KMS-11 (cell line): ENCODE measurements around the gene PTGR2.
"Not testable (repeated sequence)": the region's sequence is repeated elsewhere in the genome, so short reads cannot be mapped to it uniquely, and the experiment has no call there.

Experiments used
- H2AFZ ChIP-seq: fragments of 200-600 bp; sonication (generic); 2 replicates; pipeline ENCODE4 v1.6.1; 2016; ENCODE audit warnings: antibody characterized with exemption, mixed run types, low read depth
- H3K27ac ChIP-seq: fragments of 200-600 bp; sonication (generic); 2 replicates; pipeline ENCODE4 v1.6.1; 2016; ENCODE audit warnings: mild to moderate bottlenecking, mixed run types
- H3K27me3 ChIP-seq: fragments of 200-600 bp; sonication (generic); 2 replicates; pipeline ENCODE4 v1.6.1; 2017; ENCODE audit warnings: mild to moderate bottlenecking, low read depth, mixed run types, moderate library complexity; ENCODE audit not compliant: insufficient read depth
- H3K36me3 ChIP-seq: fragments of 200-600 bp; sonication (generic); 2 replicates; pipeline ENCODE4 v1.6.1; 2017; ENCODE audit warnings: mild to moderate bottlenecking, mixed run types; ENCODE audit not compliant: insufficient read depth
- H3K4me1 ChIP-seq: fragments of 200-600 bp; sonication (generic); 2 replicates; pipeline ENCODE4 v1.6.1; 2016; ENCODE audit warnings: mild to moderate bottlenecking, low read depth, mixed run types; ENCODE audit not compliant: poor library complexity, severe bottlenecking
- H3K4me2 ChIP-seq: fragments of 200-600 bp; sonication (generic); 2 replicates; pipeline ENCODE4 v1.7.0; 2016; ENCODE audit warnings: mild to moderate bottlenecking, mixed run types
- H3K4me3 ChIP-seq: fragments of 200-600 bp; sonication (generic); IDR thresholded peaks from 2 replicates; pipeline ENCODE4 v1.6.1; 2017; ENCODE audit warnings: low read depth, low read length, mixed read lengths; ENCODE audit not compliant: insufficient read depth
- H3K79me2 ChIP-seq: fragments of 200-600 bp; sonication (generic); 2 replicates; pipeline ENCODE4 v1.6.1; 2016; ENCODE audit warnings: low read depth, mixed run types; ENCODE audit not compliant: insufficient read depth
- H3K9ac ChIP-seq: fragments of 200-600 bp; sonication (generic); 2 replicates; pipeline ENCODE4 v1.6.1; 2016; ENCODE audit warnings: mild to moderate bottlenecking, mixed run types
- H4K20me1 ChIP-seq: fragments of 200-600 bp; sonication (generic); 2 replicates; pipeline ENCODE4 v1.6.1; 2016; ENCODE audit warnings: mild to moderate bottlenecking, mixed run types; ENCODE audit not compliant: insufficient read depth
- CTCF ChIP-seq: fragments of 200-600 bp; sonication (generic); conservative IDR thresholded peaks from 2 replicates; pipeline ENCODE4 v1.6.1; 2017; ENCODE audit warnings: low read depth, mild to moderate bottlenecking, antibody characterized with exemption, low read length, moderate library complexity, mixed read lengths

PTGR2 gene

DNA sequence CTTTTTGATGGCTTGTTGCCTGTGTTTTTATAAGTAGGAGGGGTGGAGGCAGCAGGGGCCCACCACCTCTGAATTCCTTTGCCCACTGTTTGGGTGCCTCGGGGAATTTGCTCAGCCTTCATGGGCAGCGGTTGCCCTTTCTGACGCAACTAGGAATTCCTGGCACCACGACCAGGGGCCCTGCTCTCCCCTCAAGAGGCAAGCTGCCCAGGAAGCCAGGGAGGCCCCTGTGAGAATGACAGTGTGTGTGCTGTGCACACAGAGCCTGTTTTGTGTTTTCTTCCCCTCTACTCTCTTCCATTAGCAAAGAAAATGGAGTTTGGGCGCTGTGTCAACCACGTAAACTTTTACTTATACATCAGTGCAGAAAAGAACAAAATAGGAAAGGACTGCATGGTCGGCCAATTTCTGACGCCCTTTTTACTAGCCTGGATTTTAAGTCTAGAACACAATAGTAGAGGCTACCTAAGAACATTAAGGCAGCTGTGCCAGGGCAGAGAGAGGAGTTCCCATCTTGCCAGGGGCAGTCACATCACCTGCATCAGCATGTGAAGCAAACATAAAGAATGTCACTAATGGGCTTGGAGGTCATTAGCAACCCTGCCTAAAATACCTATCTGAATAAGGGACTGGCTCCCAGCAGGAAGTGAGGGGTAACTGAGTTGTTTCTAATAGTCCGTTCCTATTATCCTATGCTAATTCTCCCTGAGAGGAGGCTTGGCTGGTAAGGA, 17.9 kb upstream of the PTGR2 start:
- TF ChIP-seq CTCF: no peak
- Histone ChIP-seq H4K20me1 (no peaks in the 10 kb centered on the region), H3K79me2 (no peaks in the 10 kb centered on the region), H3K4me2 (no peak overlapping the region), H3K36me3 (no peaks in the 10 kb centered on the region), H3K27ac (no peak overlapping the region), H2AFZ (no peak overlapping the region), H3K27me3 (no peaks in the 10 kb centered on the region), H3K4me1 (no peaks in the 10 kb centered on the region), H3K4me3 (no peak overlapping the region), H3K9ac (no peak overlapping the region)

GRCh38 chr14:73834261-73834625, 17.4 kb upstream of the PTGR2 start:
- Histone ChIP-seq H3K36me3 (no peaks in the 10 kb centered on the region), H3K79me2 (no peaks in the 10 kb centered on the region), H3K4me1 (no peaks in the 10 kb centered on the region), H3K27ac (no peak overlapping the region), H3K27me3 (no peaks in the 10 kb centered on the region), H2AFZ (no peak overlapping the region), H4K20me1 (no peaks in the 10 kb centered on the region), H3K9ac (no peak overlapping the region), H3K4me2 (no peak overlapping the region), H3K4me3 (no peak overlapping the region)
- TF ChIP-seq CTCF: no peak

DNA sequence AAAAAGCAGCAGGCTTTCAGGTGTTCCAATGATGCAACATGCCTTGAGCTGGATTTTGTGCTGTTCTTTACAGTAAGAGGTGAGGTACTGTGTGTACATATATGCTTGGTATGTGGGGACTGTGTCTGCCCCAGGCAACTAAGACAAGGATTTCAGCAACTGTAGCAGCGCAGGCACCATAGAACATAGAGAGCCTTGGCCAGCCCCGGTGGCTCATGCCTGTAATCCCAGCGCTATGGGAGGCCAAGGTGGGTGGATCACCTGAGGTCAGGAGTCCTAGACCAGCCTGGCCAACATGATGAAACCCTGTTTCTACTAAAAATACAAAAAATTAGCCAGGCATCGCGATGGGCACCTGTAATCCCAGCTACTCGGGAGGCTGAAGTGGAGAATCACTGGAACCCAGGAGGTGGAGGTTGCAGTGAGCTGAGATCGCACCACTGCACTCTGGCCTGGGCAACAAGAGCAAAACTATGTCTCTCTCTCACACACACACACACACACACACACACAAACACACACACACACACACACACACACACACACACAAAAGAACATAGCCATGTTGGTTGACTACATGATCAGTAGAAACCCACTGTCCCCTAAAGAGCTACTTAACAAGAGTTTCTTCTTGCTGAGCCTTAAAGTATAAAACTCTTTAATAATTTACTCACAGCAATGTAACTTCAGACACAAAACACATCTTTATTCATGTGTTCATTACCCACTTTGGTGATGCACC, 13.2 kb upstream of the PTGR2 start:
- H3K27me3 ChIP-seq, H2AFZ ChIP-seq, H3K36me3 ChIP-seq: not testable (repeated sequence)

DNA sequence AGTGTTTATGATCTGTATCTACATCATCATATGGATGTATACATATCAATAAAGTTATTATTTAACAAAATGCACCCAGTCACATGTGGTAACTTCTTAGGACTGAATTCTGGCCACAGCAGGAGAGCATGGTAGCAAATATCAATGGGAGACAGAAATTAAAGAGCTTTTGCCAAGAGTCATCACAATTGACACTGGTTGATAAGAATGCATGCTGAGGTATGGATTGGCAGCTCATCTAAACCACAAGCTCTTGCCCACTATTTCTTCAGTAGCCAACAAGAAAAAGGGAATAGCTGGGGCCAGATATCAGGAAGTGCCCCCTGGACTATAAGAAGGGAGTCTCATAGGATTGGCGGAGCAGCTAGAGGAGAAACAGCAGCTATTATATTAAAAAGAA, 9.4 kb upstream of the PTGR2 start:
- no peak overlapping the region for H3K9ac ChIP-seq
- no peak for TF ChIP-seq CTCF
- H3K79me2 ChIP-seq: no peaks in the 10 kb centered on the region
- H3K4me1 ChIP-seq: no peaks in the 10 kb centered on the region
- no peaks in the 10 kb centered on the region for H3K36me3 ChIP-seq
- no peak overlapping the region for H2AFZ ChIP-seq
- H4K20me1 ChIP-seq: no peaks in the 10 kb centered on the region
- H3K4me2 ChIP-seq: no peak overlapping the region
- H3K4me3 ChIP-seq: no peak overlapping the region
- no peak overlapping the region for H3K27ac ChIP-seq
- no peaks in the 10 kb centered on the region for H3K27me3 ChIP-seq

More for the DNA sequence above, 13.2 kb upstream of the PTGR2 start:
- not testable (repeated sequence) for H3K4me3 ChIP-seq, H3K27ac ChIP-seq, H3K79me2 ChIP-seq, H4K20me1 ChIP-seq, H3K9ac ChIP-seq, H3K4me2 ChIP-seq, H3K4me1 ChIP-seq

DNA sequence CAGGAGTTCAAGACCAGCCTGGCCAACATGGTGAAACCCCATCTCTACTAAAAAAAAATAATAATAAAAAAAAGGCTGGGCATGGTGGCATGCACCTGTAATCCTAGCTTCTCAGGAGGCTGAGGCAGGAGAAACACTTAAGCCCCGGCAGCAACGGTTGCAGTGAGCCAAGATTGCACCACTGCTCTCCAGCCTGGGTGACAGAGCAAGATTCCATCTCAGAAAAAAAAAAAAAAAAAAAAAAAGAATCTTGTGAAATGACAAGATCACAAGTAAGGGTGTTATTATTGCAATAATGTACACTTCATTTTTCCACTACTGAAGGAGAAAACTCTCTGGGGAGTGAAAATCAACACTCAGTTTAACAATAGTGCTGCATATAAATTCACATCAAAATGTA, 8.8 kb upstream of the PTGR2 start:
- H2AFZ ChIP-seq: no peak overlapping the region
- no peak overlapping the region for H3K9ac ChIP-seq
- no peaks in the 10 kb centered on the region for H3K36me3 ChIP-seq
- H3K27ac ChIP-seq: no peak overlapping the region
- no peak overlapping the region for H3K4me2 ChIP-seq
- no peaks in the 10 kb centered on the region for H3K27me3 ChIP-seq
- H4K20me1 ChIP-seq: no peaks in the 10 kb centered on the region
- no peak for TF ChIP-seq CTCF
- H3K4me3 ChIP-seq: no peak overlapping the region
- H3K4me1 ChIP-seq: no peaks in the 10 kb centered on the region
- H3K79me2 ChIP-seq: no peaks in the 10 kb centered on the region
